ENCODE data around the gene CCK. TPM values are rescaled to one million over a fixed set of nuclear protein-coding genes. Genes with fewer than 3 reads are reported as not detected.

Gene CCK, protein sequence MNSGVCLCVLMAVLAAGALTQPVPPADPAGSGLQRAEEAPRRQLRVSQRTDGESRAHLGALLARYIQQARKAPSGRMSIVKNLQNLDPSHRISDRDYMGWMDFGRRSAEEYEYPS
- total RNA-seq (under 1 TPM in 1 of 2 donors, not detected in 1; 0.25 TPM), polyA plus RNA-seq (not detected)

DNA sequence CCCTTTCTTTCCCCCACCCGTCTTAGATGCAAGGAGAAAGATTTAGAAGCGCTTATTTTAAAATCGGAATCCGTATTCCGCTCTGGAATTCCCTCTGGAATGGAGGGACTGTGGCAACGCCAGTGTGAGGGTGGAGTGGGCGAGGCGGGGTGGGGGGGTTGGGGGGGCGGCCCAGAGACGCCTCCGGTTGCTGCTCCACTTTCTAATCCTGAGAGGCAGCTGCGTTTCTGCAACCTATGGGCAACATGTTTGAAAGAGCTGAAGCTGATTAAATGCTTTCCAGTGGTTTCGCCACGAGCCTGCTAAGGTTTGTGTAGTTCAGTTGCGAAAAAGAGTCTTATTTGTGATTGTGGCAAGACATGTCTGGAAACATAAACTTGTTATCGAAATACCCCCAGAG, at the start of gene CCK:
TSS of gene CCK (minus strand) at position 101 of the 400 bp plus-strand sequence. CDS start 2,555 bp downstream, outside the sequence.
- Histone ChIP-seq H3K9ac (ENCODE audit: low read depth in 1 of 2, low read length in 2 of 2) (no peak within 1 kb of the TSS), H3K4me1 (ENCODE audit: control insufficient read depth in 4 of 4, insufficient read depth in 4 of 4, low read length in 3 of 4) (peaks cover 4 to 12% (median 5%) of the 10 kb centered on the region in 4 donors), H3K9me3 (ENCODE audit: control insufficient read depth in 4 of 4, low read length in 3 of 4) (peaks cover 0 to 8% (median 0%) of the 10 kb centered on the region in 4 donors), H3K27me3 (ENCODE audit: control insufficient read depth in 4 of 4, insufficient read depth in 4 of 4, low read length in 3 of 4) (peaks cover 0 to 9% (median 4%) of the 10 kb centered on the region in 4 donors), H3K4me3 (ENCODE audit: low read depth in 1 of 3, low read length in 3 of 3) (no peak within 1 kb of the TSS), H3K27ac (ENCODE audit: low read depth in 1 of 2, low read length in 2 of 2) (no peak within 1 kb of the TSS), H3K36me3 (ENCODE audit: control insufficient read depth in 4 of 4, insufficient read depth in 3 of 4, low read depth in 1 of 4, low read length in 3 of 4) (no peaks in the 10 kb centered on the region)
- 46% methylated on average over 16 of the region's 16 CpGs for WGBS
- no peak for TF ChIP-seq RXRA (IDR thresholded peaks at IDR 0.05)
- no peak for DNase-seq (ENCODE audit: low spot score)

- no peak overlapping the region for H3K4me3 ChIP-seq (ENCODE audit: low read depth in 1 of 3, low read length in 3 of 3)
- no peaks in the 10 kb centered on the region for H3K27me3 ChIP-seq (ENCODE audit: control insufficient read depth in 4 of 4, insufficient read depth in 4 of 4, low read length in 3 of 4)
- 57% methylated on average over 2 of the region's 2 CpGs for WGBS
- H3K27ac ChIP-seq (ENCODE audit: low read depth in 1 of 2, low read length in 2 of 2), result no peak overlapping the region
- no peak overlapping the region for H3K9ac ChIP-seq (ENCODE audit: low read depth in 1 of 2, low read length in 2 of 2)
- no peak for TF ChIP-seq MAX (IDR thresholded peaks at IDR 0.05)
- no peak for TF ChIP-seq SP1 (IDR thresholded peaks at IDR 0.05)
- TF ChIP-seq JUND (IDR thresholded peaks at IDR 0.05), result no peak
- TF ChIP-seq GABPA (IDR thresholded peaks at IDR 0.05 in 1 of 2, conservative IDR thresholded peaks at IDR 0.05 in 1 of 2), result no peak
- TF ChIP-seq, protein P1, sequence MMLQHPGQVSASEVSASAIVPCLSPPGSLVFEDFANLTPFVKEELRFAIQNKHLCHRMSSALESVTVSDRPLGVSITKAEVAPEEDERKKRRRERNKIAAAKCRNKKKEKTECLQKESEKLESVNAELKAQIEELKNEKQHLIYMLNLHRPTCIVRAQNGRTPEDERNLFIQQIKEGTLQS (IDR thresholded peaks at IDR 0.05), result no peak
- TF ChIP-seq FOXA2 (IDR thresholded peaks at IDR 0.05), result no peak
- no peak for TF ChIP-seq HNF4G (IDR thresholded peaks at IDR 0.05)
- no peak for TF ChIP-seq HNF4A (conservative IDR thresholded peaks at IDR 0.05)
- TF ChIP-seq EGR1 (IDR thresholded peaks at IDR 0.05; ENCODE audit: low read depth in 2 of 2), result no peak
- no peak for TF ChIP-seq REST (IDR thresholded peaks at IDR 0.05)
- TF ChIP-seq, protein P2, sequence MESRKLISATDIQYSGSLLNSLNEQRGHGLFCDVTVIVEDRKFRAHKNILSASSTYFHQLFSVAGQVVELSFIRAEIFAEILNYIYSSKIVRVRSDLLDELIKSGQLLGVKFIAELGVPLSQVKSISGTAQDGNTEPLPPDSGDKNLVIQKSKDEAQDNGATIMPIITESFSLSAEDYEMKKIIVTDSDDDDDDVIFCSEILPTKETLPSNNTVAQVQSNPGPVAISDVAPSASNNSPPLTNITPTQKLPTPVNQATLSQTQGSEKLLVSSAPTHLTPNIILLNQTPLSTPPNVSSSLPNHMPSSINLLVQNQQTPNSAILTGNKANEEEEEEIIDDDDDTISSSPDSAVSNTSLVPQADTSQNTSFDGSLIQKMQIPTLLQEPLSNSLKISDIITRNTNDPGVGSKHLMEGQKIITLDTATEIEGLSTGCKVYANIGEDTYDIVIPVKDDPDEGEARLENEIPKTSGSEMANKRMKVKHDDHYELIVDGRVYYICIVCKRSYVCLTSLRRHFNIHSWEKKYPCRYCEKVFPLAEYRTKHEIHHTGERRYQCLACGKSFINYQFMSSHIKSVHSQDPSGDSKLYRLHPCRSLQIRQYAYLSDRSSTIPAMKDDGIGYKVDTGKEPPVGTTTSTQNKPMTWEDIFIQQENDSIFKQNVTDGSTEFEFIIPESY (IDR thresholded peaks at IDR 0.05), result no peak
- TF ChIP-seq NR2F2 (IDR thresholded peaks at IDR 0.05), result no peak
- DNase-seq (ENCODE audit: low spot score), result no peak
- H3K4me1 ChIP-seq (ENCODE audit: control insufficient read depth in 4 of 4, insufficient read depth in 4 of 4, low read length in 3 of 4), result no peaks in the 10 kb centered on the region
- no peaks in the 10 kb centered on the region for H3K36me3 ChIP-seq (ENCODE audit: control insufficient read depth in 4 of 4, insufficient read depth in 3 of 4, low read depth in 1 of 4, low read length in 3 of 4)
- no peaks in the 10 kb centered on the region for H3K9me3 ChIP-seq (ENCODE audit: control insufficient read depth in 4 of 4, low read length in 3 of 4)
These were observed 48.4 kb upstream of the CCK start for GRCh38 chr3:42314411-42314810.
